HL-60 (cell line): ENCODE results near the gene HTD2.

Source experiments
- DNase-seq, 2 experiments: peaks; one replicate each; pipeline ENCODE4 v3.0.0-alpha.2; 2010 to 2020; ENCODE audit warnings: low read depth in 1 of 2, low spot score in 1 of 2
- H3K27ac ChIP-seq: fragments of 250-450 bp; sonication (Bioruptor Pico); replicated peaks from 2 replicates; pipeline ENCODE4 v1.5.1; 2020; ENCODE audit warnings: mild to moderate bottlenecking, moderate library complexity
- H3K27me3 ChIP-seq: fragments of 250-450 bp; sonication (Bioruptor Pico); 2 replicates; pipeline ENCODE4 v1.5.1; 2021; ENCODE audit warnings: mild to moderate bottlenecking, moderate library complexity; ENCODE audit not compliant: insufficient read depth, poor library complexity, severe bottlenecking
- H3K4me3 ChIP-seq: replicated peaks from 2 replicates; pipeline ENCODE4 v1.5.1; 2011; ENCODE audit warnings: mild to moderate bottlenecking, control low read depth, low read length; ENCODE audit not compliant: insufficient read depth
- CTCF ChIP-seq: IDR thresholded peaks from one replicate; pipeline ENCODE4 v1.5.1; 2011; ENCODE audit warnings: low read length, control low read depth, inconsistent platforms; ENCODE audit not compliant: insufficient read depth
- GABPA ChIP-seq: IDR thresholded peaks from 2 replicates; pipeline ENCODE4 v1.6.1; 2012; ENCODE audit warnings: low read depth
- POLR2AphosphoS5 ChIP-seq: IDR thresholded peaks from 2 replicates; pipeline ENCODE4 v1.6.1; 2012; ENCODE audit warnings: low read depth
- SPI1 ChIP-seq: IDR thresholded peaks from 2 replicates; pipeline ENCODE4 v1.6.1; 2012; ENCODE audit warnings: low read depth, mild to moderate bottlenecking, borderline replicate concordance
- TF ChIP-seq, protein P1 (sequence below): IDR thresholded peaks from 2 replicates; pipeline ENCODE4 v1.6.1; 2012; ENCODE audit warnings: low read depth; ENCODE audit not compliant: insufficient replicate concordance

HTD2 gene

DNA sequence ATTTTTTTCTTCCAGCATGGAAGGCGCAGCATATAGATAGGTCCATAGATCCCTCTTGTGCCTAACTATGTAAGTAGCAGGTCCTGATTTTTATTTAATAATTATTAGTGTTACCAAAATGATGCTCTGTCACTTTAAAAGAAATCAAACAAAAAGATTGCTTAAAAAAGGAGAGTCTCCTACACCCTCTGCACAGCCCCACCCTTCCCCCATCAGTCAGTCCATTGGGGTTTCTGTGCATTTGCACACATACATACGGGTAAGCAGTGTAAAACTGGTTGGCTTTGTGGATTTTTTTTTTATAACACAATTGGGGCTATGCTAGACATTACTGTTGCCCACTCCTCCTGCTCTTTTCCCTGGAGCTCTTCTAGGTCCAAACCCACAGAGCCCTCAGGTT, 7.2 kb upstream of the HTD2 start:
- no peak for DNase-seq
- no peak overlapping the region for H3K27ac ChIP-seq
- no peak for TF ChIP-seq GABPA
- no peak for TF ChIP-seq SPI1
- TF ChIP-seq CTCF, result no peak
- no peak for TF ChIP-seq POLR2AphosphoS5
- TF ChIP-seq, protein P1, sequence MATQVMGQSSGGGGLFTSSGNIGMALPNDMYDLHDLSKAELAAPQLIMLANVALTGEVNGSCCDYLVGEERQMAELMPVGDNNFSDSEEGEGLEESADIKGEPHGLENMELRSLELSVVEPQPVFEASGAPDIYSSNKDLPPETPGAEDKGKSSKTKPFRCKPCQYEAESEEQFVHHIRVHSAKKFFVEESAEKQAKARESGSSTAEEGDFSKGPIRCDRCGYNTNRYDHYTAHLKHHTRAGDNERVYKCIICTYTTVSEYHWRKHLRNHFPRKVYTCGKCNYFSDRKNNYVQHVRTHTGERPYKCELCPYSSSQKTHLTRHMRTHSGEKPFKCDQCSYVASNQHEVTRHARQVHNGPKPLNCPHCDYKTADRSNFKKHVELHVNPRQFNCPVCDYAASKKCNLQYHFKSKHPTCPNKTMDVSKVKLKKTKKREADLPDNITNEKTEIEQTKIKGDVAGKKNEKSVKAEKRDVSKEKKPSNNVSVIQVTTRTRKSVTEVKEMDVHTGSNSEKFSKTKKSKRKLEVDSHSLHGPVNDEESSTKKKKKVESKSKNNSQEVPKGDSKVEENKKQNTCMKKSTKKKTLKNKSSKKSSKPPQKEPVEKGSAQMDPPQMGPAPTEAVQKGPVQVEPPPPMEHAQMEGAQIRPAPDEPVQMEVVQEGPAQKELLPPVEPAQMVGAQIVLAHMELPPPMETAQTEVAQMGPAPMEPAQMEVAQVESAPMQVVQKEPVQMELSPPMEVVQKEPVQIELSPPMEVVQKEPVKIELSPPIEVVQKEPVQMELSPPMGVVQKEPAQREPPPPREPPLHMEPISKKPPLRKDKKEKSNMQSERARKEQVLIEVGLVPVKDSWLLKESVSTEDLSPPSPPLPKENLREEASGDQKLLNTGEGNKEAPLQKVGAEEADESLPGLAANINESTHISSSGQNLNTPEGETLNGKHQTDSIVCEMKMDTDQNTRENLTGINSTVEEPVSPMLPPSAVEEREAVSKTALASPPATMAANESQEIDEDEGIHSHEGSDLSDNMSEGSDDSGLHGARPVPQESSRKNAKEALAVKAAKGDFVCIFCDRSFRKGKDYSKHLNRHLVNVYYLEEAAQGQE, result no peak
- peaks cover 9% of the 10 kb centered on the region for H3K27me3 ChIP-seq
- no peak overlapping the region for H3K4me3 ChIP-seq

DNA sequence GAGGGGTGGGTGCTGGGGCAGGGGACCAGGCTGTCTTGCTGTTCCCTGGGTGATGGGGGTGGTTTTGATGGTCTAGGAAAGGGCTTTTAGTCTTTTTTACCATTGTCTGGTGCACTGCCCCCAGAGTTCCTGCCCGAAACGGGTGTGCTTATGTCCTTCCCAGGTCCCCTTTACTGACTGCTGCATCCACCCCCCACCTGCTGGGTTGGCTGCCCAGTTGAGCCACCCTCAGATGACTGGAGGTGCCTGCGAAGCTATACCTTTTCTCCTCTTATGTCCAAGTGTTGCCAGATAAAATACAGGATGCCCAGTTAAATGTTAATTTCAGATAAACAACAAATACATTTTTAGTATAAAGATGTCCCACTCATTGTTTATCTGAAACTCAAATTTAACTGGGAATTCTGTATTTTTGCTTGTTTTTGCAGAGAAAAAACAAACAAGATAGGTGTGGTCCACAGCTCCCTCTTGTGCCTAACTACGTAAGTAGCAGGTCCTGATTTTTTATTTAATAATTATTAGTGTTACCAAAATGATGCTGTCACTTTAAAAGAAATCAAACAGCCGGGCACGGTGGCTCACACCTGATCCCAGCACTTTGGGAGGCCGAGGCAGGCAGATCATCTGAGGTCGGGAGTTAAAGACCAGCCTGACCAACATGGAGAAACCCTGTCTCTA, 6.3 kb upstream of the HTD2 start:
- no peak for TF ChIP-seq POLR2AphosphoS5
- peak; percentile 16 for TF ChIP-seq CTCF
- TF ChIP-seq, protein P1, result no peak
- no peak for TF ChIP-seq GABPA
- DNase-seq, result no peak

GRCh38 chr3:58307639-58308215, 1.4 kb downstream of the HTD2 start:
- TF ChIP-seq GABPA (no peak), POLR2AphosphoS5 (no peak), SPI1 (no peak), CTCF (no peak)
- TF ChIP-seq, protein P1, result no peak
- Histone ChIP-seq H3K27me3 (no peaks in the 10 kb centered on the region), H3K4me3 (peak overlapping the region; percentile 83), H3K27ac (peak overlapping the region; percentile 91)
- peak; percentile 26 to 49 for DNase-seq

More for the DNA sequence above, 6.3 kb upstream of the HTD2 start:
- Histone ChIP-seq H3K27ac (no peak overlapping the region), H3K27me3 (peaks cover 9% of the 10 kb centered on the region), H3K4me3 (no peak overlapping the region)
